ENCODE measurements around the gene IDI2.

GRCh38 chr10:1048349-1048731, 22.7 kb upstream of the IDI2 start:
- TF ChIP-seq POLR2A (IDR thresholded peaks at IDR 0.05) (no peak), CTCF (IDR thresholded peaks at IDR 0.05 in 4 of 5, conservative IDR thresholded peaks at IDR 0.05 in 1 of 5) (no peak)
